Islet of Langerhans (tissue), 1 donor: Measurements from ENCODE around the gene CACNG8.

Experiments used
- FAIRE-seq: peaks from one replicate; lab custom pipeline; 2011; peaks lifted over from hg19 to GRCh38; lab: Jason Lieb, UNC

Gene CACNG8

DNA sequence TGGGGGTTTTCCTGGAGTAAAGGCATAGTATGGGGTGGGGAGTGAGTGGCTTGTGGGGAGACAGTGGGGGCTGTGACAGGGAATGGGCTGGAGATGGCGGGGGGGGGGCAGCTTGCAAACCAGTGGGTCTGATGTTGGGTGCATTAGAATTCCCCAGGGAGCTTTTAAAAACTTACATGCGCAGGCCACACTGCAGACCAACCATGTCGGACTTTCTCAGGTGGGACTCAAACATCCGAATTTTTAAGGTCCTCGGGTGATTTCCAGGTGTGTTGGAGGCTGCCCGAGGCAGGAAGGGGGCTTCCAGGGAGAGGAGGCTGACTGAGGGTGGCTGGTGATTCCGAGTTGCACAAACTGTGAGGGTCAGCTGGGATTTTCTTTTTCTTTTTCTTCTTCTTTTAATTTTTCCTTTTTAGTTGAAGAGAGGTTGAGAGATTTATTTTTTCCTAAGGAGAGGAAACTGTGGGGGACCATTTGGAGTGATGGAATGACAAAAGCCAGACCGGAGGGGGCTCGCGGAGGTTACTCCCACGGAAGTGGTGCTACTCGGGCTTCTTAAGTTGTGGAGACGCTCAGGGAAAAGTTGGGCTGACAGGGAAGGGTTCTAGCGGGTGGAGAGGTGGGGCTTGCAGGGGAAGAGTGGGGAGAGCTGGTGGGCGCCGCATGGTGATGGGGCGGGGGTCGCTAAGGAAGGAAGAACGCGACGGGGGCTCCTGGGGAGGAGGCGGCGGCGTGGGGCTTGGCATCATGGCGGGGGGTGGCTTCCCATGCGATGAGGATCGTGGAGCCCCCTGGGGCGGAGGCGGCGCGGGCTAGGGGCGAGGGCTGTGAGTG is 997 bp upstream of the CACNG8 start:
- FAIRE-seq, result no peak

DNA sequence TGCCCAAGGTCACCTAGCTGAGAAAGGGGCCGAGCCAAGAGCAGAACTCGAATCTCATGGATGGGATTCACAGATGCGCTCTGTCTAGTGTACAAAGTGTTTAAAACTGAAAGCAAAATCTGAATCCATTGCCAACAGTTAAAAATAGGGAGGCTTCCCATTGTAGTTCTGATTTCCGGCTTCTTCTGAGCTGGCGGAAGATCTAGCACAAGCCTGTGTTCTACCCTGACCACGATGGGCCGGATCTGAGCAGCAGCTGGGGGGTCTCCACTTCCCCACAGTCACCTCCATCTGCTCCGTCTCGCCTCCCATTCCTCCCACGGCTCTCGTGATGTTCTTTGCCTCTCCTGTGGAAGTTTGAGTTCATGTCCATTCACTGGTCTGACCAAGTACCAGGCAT is 2.4 kb downstream of the CACNG8 start:
- FAIRE-seq, result no peak

DNA sequence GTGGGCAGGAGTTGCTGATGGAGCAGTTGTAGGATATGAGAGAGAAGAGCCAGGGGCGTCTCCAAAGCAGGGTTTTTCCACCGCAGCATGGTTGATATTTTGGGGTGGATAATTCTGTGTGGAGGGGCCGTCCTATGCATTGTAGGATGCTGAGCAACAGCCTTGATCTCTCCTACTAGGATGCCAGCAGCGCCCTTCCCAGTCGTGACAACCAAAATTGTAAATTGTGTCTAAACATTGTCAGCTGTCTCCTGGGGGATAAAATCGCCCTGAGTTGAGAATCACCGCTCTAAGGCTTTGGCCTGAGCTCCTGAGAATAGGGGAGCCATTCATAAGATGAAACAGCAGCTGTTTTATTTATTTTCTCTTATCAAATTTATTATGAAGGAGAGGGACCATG is 4.2 kb downstream of the CACNG8 start:
- no peak for FAIRE-seq

DNA sequence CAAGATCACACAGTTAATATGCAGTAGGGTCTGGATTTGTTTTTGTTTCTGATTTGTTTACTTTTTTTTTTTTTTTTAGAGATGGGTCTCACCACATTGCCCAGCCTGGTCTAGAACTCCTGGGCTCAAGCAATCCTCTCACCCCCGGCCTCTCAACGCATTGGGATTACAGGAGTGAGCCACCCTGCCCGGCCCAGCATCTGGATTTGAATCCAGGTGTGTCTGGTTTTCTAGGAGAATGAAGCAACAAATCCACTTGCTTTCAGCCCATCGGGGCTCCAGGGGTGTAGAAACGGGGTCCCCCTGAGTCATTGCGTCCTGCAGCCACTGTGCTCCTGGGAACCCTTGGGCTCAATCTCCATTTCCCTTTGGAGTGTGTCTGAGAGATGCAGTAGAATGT is 6.6 kb downstream of the CACNG8 start:
- no peak for FAIRE-seq

DNA sequence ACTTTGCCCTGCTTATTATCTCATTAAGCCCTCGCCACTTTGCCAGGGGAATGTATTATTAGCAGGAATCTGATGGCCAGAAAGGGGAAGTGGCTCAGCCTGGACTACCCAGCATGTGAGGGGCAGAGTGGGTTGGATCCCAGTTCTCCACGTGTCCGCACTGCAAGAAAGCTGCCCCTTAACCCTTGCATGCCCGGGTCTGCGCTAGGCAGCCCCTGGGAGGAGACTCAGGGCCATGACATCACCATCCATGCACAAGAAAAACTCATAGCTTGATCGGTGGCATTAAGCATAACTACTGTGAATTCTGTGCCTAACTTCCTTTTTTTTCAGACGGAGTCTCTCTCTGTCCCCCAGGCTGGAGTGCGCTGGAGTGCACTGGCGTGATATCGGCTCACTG is 8.9 kb downstream of the CACNG8 start:
- no peak for FAIRE-seq

DNA sequence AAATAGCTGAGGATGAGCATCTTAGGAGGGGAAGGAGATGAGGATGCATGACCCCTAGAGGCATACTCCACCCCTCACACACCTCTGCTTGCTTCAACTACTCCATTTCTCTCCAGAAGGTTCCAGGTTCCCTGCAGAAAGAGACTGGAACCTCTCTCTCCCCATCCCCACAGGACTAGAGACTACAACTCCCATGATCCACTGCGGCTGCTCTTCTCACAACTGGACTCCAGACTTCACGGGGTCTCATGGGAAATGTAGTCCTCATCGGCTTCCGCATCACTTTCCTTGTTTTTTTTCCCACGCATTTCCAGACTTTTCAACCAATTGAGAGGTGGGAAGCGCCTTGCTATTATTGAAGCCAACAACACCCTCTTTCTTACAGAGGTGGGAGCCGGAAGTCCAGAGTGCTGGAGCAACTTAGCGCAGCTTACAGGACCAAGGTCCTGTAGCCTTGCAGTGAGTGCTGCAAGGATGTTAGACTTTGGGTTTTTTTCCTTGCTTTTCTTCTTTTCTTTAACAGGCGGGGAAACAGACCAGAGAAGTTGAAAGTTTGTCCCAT is 14.8 kb downstream of the CACNG8 start:
- peak; percentile 51 for FAIRE-seq

DNA sequence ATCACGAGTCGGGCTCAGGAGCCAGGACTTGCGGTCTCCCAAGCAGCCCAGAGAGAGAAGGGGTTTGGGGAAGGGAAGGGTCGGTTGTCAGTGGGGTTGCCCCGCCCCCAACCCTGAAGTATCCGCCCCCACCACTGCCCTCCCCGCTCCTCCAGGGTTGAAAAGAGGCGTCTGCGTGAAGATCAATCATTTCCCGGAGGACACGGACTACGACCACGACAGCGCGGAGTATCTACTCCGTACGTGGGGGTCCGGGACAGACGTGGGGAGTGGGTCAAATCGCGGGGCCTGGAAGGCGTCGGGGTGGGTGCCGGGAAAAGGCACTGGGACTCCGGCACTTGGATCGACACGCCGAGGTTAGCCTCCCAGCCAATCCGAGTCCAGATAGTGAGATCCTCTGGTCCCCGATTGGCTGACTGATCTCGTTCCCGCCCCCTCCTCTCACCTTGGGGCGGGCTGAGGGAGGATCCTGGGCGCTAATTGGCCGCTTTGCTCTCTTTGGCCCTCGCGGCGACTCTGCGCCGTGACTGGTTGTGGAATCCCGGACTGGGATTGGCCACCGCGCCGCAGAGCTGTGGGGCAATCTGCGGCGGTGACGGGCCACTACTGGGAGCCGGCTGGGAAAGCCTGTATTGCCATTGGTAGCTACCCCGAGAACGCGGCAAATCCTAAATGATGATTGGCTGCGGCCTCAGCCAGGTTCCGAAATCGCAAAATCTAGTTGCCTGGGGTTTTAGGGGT is 15.4 kb downstream of the CACNG8 start:
- FAIRE-seq, result no peak

DNA sequence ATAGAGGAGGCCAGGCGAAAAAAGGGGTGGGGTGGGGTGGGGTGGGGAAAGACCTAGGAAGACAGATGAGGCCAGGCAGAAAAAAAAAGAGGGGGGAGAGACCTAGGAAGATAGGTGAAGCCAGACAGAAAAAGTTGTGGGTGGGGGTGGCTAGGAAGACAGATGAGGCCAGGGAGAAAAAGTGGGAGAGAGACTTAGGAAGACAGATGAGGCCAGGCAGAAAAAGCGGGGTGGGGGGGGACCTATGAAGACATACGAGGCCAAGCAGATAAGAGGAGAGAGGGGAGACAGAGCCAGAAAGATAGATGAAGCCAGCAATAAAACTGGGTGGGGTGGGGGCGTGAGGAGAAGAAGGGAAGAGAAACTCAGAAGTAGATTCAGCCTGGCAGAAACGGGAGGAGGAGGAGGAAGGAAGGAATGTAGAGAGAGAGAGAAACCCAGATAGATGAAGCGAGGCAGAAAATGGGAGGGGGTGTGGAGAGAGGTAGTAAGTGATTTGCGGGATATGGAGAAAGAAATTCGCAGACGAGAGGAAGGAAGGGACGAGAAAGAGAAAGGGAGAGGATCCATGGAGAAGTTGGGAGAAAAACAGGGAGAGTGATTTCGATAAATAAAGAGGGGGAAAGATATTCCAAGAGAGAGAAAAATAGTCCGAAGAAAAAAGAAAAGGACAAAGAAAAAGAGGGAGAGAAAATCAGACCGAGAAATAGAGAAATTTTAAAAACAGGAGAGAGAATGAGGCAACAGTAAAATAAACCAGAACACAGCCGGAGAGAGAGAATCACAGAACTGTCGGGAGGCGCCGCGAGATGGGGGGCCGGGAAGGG is 16.5 kb downstream of the CACNG8 start:
- no peak for FAIRE-seq

DNA sequence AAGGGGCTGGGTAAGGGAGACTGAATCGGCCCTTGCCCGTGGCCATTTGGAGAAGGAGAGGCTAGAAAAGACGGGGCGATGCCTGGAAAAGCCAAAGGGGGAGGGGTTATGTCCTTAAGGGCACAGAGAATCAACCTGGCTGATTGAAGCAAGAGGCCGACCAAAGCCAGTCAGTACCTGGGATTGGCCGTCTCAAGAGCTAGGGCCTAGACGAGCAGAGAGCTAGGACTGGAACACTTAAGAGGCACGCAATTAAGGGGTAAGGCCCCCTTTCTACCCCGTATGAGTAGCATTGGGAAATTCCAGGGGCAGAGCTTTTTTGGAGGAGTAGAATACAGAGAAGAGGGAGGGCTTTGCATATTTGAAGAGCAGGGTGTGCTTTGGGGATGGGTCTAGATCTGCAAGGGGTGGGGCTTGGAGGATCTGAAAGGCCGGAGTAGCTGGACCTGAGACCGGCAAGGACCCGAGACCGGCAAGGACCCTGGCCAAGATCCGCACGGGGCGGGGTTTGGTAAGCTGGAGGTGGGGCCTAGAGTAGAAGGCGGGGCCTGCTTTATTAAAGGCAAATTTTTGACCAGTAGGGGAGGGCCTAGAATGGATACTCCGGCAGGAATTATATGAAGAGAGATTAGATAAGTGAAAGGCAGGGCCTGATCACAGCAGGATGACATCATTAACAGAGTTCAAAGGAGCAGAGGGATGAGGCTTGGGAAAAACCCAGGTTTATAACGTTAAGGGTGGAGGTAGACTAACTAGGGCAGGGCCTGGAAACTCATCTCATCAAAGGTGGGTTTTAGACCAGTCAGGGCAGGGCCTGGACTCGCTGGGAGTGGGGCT is 18.0 kb downstream of the CACNG8 start:
- no peak for FAIRE-seq

DNA sequence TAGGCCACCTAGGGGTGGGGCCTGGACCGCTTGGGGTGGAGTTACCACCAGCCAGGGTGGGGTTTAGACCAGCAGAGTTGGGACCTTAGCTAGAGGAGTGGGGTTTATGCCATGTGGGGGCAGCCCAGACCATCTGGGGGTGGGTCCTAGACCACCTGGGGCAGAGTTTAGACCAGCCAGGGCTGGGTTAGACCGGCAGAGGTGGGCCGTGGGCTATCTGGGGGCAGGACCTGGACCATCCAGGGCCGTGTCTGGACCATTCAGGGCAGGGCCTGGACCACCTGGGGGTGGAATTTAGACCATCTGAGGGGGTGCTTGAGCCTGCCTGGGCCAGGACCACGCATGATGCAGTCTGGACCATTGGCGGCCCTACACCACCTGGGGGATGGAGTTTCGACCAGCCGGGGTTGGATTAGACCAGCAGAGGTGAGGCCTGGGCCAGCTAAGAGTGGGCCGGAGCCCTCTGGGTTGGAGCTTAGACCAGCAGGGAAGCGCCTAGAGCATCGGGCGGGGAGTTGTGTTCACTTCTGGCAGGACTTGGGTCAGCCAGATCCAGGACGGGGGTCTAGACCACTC is 18.7 kb downstream of the CACNG8 start:
- FAIRE-seq, result no peak

DNA sequence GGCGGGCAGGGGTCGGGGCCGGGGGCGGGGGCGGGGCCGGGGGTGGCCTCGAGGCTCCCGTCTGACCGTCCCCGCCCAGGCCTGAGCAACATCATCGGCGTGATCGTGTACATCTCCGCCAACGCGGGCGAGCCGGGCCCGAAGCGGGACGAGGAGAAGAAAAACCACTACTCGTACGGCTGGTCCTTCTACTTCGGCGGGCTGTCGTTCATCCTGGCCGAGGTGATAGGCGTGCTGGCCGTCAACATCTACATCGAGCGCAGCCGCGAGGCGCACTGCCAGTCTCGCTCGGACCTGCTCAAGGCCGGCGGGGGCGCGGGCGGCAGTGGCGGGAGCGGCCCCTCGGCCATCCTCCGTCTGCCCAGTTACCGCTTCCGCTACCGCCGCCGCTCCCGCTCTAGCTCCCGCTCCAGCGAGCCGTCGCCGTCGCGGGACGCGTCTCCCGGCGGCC is 19.3 kb downstream of the CACNG8 start:
- FAIRE-seq, result no peak

DNA sequence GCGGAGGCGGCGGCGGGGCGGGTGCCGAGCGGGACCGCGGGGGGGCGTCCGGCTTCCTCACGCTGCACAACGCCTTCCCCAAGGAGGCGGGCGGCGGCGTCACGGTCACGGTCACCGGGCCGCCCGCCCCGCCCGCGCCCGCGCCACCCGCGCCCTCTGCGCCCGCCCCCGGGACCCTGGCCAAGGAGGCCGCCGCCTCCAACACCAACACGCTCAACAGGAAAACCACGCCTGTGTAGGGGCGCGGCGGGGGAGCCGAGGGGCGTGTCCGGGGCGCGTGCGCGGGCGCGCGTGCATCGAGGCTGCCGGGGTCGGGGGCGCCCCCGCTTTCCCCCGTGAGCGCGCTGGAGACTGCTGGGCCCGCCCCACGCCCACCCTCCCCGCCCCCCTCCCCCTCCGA is 19.9 kb downstream of the CACNG8 start:
- FAIRE-seq, result no peak

DNA sequence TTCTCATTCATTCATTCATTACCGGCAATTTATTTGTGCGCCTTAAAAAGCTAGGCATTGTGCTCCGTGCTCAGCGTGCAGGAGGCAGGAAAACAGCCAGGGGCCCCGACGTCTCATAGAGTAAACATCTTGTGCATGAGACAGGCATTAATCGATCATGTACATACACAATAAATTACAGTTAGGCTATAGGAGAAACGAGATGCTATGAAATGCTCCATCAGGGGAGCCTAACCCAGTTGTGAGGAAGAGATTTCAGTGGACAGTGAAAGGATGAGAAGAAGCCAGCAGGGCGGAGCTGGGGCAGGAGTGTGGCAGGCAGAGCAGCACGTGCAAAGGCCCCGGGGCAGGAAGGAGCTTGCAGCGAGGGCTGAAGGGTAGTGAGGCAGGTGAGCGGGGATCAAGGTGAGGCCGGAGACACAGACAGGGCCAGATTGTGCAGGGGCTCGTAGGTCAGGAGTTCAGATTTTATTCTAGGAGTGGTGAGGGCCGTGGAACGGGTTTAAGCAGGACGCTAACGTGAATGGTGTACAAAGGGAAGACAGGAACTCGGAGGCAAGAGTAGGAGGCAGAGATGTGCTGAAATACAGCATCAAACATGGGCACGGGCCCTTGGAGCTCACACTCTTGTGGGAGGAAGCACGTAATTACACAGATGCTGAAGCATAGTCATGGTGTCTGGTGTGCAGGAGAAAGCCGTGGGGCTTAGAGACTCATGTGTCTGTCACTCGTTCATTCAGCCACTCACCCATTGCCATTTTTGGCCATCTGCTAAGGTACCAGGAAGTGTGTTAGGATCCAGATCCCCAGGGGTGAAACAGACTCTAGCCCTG is 20.9 kb downstream of the CACNG8 start:
- FAIRE-seq, result no peak

DNA sequence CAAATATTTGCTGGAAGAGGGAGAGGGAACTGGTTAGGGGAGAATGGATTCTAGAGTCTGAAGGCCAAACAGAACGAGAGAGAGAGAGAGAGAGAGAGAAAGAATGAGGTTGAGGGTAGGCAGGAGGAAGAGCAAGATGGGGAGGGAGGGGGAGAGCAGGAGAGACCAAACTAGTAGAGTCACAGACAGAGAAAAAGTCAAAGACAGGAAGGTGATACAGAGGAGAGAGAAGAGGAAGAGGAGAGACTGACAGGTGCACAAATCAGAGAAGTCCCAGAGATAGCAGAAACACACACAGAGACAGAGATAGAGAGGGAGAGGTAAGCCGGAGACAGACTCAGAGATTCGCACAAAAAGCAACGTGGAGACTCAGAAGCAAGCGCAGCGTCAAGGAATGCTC is 23.1 kb downstream of the CACNG8 start:
- no peak for FAIRE-seq

DNA sequence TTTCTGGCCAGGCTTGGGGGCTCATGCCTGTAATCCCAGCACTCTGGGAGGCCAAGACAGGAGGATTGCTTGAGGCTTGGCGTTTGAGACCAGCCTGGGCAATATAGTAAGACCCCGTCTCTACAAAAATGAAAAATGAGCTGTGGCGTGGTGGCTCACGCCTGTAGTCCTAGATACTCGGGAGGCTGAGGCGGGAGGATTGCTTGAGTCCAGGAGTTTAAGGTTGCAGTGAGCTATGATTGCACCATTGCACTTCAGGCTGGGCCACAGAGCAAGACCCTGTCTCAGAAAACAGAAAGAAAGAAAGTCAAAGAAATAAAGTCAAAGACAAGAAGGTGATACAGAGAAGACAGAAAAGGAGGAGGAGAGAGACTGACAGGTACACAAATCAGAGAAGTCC is 26.2 kb downstream of the CACNG8 start:
- no peak for FAIRE-seq

DNA sequence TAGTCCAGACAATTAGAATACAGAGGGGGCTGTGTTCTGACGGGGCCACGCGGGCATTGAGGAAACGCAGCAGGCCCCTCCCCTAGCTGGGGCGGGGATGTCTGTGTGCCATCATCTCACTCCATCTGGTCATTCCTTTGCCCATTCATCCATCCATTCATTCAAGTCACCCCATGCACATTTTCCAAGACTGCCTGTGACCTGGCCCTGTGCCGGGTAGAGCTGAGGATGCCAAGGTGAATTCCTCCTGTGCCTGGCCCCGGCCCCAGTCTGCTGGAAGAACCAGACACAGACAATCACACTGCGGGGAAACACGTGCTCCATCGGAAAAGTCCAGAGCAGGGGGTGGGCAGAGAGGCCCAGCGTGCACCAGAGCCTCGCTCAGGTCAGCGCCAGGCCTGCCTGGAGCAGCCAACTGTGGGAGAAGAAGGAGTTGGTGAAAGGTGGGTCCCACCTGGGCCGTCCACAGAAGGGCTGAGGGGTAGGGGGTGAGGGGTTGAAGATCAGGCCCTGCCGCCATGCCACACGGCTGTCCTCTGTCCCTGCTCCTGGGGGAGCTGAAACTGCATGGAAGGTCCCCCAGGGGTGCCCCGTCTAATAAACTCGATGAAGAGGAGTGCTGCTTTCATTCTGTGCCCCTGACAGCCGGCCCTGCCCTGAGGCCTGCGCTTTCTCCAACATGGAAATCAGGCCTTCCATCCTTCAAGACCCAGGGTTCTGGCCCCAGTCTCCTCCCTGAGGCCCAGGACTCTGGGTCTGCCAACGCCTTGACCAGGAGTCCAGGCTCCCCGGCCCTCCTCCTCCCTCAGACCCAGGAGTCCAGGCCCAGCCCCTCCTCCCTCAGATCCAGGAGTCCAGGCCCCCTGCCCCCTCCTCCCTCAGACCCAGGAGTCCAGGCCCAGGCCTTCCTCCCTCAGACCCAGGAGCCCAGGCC is 27.1 kb downstream of the CACNG8 start:
- FAIRE-seq, result no peak

DNA sequence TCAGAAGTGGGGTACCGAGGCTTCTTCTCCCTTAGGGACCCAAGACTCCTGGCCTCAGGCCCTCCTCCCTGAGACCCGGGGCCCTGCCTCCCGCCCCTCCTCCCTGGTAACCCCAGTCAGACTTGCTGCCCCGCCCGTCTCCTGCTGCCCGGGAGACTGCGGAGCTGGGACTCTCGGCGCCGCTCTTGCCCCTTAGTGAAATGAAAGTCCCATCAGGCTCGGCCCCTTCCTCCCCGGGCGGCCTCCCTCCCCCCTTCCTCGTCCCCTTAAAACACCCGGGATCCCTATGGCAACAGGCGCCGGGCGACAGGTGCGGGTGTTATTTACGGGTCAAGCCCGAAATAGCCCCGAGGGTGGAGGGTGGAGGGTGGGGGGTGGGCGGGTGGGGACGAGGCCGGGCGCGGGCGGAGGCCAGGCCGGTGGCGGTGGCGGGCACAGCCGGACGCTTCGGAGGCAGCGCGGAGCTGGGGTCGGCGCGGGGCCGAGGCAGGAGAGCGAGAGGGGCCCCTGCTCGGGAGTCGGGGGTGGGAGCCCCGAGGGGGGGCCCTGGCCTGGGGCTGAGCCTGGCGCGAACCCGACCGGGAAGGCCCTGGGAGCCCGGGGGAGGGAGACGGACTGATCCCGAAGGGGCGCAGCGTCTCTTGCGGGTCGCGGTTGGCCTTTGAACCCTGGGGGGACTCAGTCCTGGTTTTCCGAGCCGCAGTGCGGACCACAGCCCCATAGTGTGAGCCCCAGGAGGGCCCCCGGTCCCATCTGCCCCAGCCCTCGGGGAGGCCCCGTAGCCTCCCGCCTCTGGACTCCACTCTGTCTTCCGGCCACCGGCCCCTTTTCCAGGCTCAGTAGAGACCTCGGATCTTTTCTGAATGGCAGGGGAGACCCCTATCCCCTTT is 28.7 kb downstream of the CACNG8 start, which contains the start of gene CACNG6:
Gene CACNG6 (plus strand): TSS at position 414 of the 890 bp plus-strand sequence. CDS start 1,241 bp downstream, outside the sequence.
- no peak for FAIRE-seq

DNA sequence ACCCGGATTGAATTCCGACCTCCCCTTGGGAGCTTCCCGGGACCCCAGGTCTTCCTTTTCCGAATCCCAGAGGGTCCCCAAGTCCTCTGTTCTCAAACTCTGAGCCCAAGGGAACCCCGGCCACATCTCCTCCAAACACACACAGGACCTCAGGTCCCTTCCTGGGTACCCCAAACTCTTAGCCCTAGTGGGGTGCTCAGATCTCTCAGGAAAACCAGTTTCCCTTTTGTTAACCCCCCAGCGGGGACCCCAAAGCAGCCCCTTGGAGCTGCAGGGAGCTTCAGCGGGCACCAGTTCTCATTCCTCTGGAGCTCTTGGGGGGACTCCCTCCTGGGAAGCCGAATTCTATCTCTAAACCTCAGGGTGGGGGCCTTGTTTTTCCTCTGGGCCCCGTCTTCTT is 29.5 kb downstream of the CACNG8 start:
- FAIRE-seq, result no peak
